Cardiac septum (tissue), 1 donor: Measurements from ENCODE around the gene IMMP1L. TPM values are rescaled to one million over a fixed set of nuclear protein-coding genes. Genes with fewer than 3 reads are reported as not detected.

Experiments used
- DNase-seq: peaks from one replicate; pipeline ENCODE4 v3.0.0-alpha.2; 2020; ENCODE audit warnings: low spot score
- intact Hi-C: fragments of 100-400 bp; cut with DNase I; formaldehyde crosslinking; loops from one replicate; pipeline ENCODE4 v1.14.0; 2022
- total RNA-seq: library from RNA; stranded (reverse); fragmentation: NEBNext Ultra II Directional; extraction: Animal tissue kit (Norgen Biotek cat#: 25700); gene quantifications from one replicate; pipeline ENCODE4 v1.2.1, GENCODE V29; 2021
- donor health status: DM: no; HTN: no; CAD: no.

Gene IMMP1L
- total RNA-seq, 1 donor from 2014 or later = 23.7 TPM

DNA sequence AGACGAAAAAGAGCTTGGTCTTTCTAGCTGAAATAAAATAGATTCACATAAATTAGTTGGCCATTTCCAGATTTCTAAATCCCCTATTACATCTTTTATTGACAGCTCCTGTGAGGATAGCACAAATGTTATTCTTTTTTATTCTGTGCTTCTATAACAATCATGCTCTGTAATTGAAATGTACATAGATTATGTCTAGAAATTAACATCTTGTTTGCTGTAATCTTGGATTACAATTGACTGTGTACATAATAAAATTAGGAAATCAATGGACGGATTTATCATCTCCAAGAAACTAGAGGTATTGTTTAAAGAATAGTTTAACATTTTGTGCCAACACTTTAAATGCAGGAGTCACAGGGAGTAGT, 31.2 kb downstream of the IMMP1L start:
- intact Hi-C loops = no loop called here
- no peak for DNase-seq

DNA sequence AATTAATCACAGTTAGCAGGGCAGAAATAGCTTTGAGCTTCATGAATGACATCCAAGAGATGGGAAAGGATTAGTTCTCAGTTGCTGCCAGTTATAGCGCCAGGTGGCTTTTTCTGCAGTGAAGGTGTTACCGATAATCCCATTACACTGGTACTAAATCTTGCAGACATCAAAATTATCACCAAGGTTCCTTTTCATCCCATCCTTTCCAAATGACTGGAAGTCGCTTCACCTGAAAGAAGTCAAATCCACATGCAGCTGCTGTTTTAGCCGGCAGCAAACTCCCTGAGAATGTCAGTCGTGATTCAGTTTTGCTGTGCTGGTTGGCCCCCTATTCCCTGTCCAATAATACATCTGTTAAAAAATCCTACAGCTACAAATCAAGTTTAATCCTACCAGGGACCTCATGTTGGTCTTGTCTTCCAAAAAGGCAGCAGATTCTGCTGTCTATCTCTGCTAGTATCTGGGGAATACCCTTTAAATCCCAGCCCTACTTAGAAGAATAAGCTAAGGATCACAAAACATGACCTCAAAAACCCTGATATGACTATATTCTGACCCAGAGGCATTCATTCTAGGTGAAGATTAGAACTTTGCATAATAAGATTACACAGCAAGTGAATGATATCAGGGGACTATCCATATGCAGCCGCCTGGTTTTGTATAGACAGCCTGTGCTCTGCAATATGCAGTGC, 31.7 kb downstream of the IMMP1L start:
- intact Hi-C loops = no loop called here
- DNase-seq = no peak

DNA sequence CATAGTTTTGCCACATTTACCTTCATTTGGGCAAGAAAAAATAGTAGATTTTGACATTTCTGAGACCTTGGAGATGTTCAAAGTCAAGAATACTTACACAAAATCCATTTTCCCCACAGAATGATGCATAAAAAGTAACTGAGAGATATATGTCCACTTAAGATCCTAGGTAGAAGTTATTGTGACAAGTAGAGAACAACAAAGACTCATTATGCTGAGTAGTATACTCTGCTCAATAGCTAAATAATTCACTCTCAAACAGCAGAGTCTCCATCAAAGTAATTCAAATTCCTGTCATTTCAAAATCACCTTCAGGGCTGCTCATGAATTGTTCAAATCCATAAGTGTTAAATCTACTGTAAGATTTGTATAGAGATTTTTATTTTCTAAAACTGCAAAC, 35.3 kb downstream of the IMMP1L start:
- intact Hi-C loops = no loop called here
- DNase-seq = no peak

DNA sequence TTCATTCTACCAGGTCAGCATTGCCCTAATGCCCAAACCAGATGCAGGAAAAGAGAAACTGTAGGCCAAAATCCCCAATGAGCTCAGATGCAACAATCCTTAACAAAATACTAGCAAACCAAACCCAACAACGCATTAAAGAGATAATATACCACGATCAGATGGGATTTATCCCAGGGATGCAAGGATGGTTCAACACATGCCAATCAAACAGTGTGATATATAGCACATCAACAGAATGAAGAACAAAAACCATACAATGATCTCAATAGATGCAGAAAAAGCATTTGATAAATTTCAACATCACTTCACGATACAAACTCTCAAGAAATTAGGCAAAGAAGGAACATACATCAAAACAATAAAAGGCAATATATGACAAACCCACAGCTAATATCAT, 45.0 kb downstream of the IMMP1L start:
- DNase-seq = no peak
- intact Hi-C loops = no loop called here

DNA sequence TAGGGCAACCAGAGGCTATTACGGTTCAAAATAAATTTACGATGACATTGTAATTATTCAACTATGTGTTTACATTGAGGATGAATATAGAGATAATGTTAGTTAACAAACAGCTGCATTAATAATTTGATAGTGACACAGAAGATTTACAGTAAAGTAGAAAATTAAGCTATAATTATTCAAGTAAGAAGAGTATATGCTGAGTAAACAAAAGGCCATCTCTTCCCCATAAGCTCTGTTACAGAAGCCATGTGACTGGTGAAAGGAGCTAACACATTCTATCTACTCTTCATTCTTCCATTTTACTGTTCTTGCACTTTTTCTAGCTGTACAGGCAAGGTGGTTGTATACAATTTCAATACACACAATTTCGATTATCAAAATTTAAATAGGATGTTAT, 54.2 kb downstream of the IMMP1L start:
- intact Hi-C loops = no loop called here
- DNase-seq = no peak

DNA sequence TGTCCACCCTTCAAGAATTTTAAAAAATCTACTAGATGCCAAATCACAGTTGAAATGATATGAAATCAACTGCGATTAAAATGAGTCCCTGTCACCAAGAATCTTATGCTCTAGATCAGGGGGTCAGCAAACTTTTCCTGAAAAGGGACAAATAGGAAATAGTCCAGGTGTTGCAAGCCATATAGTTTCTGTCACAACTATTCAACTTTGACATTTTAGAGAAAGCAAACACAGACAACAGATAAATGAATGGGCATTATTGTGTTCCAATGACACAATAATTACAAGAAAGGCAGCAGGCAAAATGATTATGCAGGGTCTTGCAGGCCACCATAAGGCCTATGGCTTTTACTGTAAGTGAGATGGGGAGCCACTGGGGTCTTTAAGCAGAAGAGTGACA, 58.6 kb downstream of the IMMP1L start:
- intact Hi-C loops = no loop called here
- DNase-seq = no peak

DNA sequence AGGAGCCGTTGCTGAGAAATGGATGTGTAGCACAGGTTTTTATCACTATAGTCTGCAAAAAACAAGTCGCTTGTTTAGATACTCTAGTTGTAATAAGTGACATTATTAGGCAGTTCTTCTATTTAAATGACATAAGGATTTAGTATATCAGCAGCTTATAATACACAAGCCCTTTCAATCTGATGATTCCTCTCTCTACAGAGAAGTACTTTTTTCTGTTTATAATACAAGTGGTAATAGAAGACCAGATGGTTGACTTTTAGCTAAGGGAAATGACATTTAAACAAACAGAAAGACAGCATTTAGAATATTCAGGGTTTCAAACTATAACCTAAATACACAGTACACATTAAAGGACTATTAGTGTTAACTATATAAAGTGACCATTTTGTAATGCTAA, 60.4 kb downstream of the IMMP1L start:
- no peak for DNase-seq
- intact Hi-C loops = no loop called here

DNA sequence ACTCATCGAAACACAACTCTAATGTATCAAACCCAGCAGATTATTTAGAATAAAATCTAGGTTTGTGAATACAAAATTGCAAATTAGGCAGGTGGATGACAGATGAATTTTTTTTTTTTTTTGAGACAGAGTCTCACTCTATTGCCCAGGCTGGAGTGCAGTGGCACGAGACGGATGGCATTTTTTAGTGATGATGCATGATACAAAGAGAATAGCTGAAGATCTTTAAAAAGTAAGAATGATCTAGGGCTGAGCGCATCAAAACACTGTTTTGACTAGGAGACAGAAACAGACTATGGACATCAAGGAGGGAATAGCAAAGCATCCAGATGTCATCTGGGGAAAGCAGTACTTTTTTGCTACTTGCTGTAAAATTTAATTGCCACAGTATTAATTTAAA, 63.8 kb downstream of the IMMP1L start:
- no peak for DNase-seq
- intact Hi-C loops = no loop called here

DNA sequence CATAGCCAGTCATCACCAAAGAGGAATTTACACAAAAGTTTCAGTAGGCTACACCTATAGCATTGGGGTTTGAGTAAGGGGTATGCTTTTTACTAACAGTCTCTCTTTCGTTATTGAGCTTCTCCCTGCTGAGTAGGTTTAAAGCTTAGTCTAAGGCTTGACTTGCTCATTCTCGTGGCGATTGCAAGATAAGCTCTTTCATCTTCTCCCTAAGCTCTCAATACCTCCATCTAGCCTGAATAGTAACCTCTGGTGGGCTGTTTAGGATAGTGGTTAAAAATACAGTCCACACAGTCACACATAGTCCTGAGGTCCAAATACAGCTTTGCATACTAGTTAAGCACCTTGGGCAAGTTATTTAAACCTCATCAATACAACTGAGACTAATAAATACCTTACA, 65.6 kb downstream of the IMMP1L start:
- no peak for DNase-seq
- intact Hi-C loops = no loop called here

DNA sequence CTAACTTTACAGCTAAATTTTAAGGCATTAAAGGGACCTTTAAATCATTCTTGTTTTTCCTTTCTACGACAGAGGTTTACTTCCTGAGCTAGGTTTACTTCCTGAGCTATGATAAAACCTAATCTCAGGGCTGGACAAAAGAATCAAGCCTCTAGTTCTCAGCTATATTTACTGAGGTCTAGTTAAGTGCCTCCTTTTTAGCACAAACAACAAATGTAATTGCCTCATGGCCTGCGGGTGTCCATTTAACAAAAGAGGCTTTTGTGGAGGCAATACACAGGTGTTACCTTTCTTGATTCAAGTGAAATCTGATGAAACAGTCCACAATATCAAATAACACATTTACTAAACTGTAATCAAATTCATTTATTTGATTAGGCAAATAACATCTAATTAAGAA, 67.3 kb downstream of the IMMP1L start:
- intact Hi-C loops = no loop called here
- DNase-seq = no peak

DNA sequence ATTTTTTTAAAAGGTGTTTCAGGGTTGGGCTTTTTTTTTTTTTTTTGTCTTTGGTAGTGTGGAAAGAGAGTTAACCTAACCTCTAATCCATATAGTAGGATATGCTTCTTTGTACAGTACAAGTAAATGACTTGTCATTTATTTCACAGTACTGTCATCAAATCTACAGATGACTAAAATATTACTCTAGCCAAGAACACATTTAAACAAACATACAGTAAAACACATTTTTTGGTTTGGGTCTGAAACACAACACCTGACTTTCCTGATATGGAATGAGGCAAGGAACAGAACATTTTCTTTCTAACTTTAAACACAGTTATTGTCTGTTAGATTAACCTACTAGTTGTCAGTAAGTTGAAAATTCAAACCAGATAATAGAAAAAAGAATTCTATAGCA, 68.1 kb downstream of the IMMP1L start:
- DNase-seq = no peak
- intact Hi-C loops = no loop called here

DNA sequence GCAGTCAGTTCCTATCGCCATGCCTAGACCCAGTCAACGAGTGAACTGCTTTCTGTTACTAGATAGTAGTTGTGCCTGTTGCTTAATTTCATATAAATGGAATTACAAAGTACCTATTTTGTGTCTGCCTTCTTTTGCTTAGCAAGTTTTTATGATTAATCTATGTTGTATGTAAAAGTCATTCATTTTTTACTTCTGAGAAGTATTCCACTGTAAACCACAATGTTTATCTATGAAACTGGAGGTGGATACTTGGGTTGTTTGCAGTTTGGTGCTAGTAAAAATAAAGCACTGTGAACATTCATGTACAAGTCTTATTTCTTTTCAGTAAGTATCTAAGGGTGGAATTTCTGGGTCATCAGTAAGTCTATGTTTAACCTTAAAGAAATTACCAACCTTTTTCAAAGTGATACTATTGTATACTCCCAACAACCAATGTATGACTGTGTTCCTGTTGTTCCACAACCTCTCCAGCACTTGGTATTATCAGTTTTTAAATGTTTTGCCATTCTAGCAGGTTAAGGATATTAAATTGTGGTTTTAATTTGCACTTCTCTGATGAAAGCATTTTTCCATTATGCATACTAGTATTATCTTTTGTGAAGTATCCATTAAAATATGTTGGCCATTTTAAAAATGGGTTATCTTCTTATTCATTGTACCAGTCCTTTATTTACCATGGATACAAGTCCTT, 71.5 kb downstream of the IMMP1L start:
- intact Hi-C loops = no loop called here
- DNase-seq = no peak

DNA sequence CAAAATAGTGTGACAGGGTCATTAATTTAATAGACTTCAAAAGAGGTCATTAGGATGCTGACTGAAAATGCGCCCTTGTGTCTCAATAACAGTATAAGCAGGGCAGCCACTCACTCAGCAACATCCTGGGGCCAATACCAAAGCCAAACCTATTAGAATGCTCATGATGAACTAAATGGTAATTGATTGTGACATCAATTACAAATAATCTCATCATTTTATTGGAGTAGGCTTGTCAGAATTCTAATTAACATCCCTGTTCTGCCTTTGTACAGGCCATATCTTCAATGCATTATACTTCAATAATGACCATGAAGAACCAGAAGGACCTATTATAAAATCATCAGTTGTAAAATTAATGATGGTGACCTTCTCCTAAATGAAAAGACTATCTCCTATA, 75.6 kb downstream of the IMMP1L start:
- no peak for DNase-seq
- intact Hi-C loops = no loop called here

DNA sequence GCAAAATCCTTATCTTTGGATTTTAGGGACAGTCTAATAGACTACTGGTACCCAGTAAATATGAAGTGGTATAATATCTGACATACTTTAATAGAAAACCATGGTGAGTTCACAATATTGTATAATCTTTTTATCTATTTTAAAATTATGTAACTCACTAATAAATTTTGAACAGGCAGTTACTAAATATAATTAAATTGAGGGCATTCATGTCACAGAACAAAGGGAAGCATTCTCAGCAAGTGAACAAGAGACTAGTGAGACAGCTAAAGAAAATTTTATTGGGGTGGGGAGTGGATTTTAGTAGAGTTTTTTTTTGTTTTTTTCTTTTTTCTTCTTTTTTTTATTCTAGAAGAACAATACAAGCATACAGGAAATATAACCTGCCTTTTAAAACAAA, 84.8 kb downstream of the IMMP1L start:
- DNase-seq = no peak
- intact Hi-C loops = no loop called here

DNA sequence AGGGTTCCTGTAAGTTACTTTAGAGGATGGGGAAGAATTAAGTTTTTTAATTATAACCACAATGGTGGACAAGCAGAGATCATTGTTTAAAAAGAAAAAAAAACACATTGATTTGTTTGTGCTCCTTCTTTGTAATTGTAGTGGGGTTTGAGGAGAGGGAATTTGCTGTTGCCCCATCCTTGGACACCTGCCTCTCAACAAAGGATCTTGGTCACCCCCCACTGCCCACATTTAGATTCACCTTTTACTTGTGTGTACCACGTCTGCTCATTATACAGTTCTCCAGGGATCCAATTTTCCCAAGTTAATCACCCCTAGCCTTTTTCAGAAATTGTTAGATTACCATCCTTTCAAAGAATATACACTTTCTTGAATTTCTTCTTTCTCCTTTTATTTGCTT, 86.7 kb downstream of the IMMP1L start:
- intact Hi-C loops = no loop called here
- DNase-seq = no peak

DNA sequence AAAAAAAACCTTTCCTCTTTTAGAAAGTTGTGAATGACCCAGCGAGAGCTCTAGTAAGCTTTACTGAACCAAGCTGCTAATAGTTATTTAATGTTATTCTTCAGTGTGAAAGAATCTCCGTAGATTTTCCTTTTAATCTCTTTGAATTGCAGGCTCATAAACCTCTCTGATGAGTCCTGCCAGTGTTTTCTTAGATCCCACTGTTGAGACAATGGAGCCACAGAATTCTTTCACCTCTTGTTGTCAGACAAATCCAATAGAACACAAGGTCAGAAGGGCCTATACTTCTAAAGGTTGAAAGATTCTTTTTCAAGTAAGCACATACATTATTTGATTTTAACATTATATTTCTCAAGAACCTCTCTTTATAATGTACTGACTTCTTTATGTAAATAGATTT, 87.6 kb downstream of the IMMP1L start:
- intact Hi-C loops = no loop called here
- no peak for DNase-seq

DNA sequence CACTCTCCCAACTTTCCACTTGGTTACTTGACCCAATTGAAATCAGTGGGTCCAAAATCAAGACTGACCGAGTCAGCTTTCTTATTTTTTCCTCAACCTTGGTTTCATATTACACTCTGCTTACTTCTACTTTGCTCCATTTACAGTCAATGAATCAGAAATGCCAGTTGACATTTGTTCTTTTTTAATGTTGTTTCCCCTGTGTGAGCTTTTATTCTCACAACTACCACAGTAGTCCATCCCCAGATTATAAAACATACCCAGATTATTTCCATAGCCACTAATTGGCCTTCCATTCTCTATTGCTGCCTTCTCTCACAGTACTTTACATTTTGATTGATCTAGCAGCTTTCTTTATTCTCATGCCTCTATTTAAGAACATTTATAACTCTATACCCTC, 89.8 kb downstream of the IMMP1L start:
- intact Hi-C loops = no loop called here
- DNase-seq = no peak

DNA sequence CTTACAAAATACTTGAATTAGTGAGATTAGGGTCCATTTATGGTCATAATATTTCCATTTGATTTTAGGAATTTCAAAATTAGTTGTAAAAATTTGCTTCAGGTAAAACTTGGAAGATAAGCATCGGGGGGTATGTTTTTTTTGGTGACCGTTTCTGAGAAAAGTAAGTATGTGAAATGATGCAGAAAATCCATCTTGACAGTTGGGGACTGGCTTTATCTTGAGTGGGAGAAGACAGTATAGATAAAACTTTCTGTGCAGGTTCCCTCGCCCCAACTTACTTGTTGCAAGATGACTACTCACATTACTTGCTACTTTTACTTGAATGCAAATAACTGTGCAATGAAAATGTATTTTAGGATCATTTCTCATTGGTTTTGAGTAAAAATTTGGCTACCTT, 90.3 kb downstream of the IMMP1L start:
- DNase-seq = no peak
- intact Hi-C loops = no loop called here

DNA sequence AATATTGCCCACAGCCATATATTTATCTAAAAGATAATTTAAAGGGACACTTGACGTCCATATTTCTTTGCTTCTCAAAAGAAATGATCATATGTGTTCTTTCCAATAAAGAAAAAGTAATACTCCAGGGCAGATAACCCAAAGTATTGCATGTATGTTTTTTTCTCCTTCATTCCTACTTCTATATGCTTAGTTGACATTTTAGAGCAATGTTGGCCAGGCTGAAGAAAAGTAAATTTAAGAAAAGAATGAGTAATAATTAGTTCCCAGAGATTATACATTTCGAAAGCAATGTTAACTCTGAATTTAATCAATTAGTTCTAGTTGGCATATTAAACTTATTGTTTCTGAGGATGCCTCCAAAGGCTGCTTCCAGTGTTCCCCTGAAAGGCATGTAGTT, 91.6 kb downstream of the IMMP1L start:
- intact Hi-C loops = no loop called here

DNA sequence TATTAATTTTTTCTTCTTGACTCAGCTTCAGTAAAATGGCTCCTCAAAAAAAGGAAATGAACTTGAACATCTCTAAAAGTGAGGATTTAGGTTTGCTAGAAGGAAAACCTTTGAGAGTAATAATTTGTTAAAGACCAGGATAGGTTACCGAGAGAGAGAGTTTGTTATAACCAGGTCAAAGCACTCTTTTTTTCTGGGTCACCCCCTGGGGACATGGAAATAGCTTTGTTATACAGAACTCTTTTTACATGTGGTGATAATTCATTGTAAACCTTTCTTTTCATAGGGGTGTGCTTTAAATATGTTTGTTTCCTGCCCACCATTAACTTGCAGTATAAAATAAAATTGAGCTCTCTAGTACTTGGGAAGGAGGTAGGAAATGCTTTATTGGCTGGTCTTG, 92.1 kb downstream of the IMMP1L start:
- no peak for DNase-seq
- intact Hi-C loops = no loop called here

More for the DNA sequence above, 91.6 kb downstream of the IMMP1L start:
- no peak for DNase-seq

DNA sequence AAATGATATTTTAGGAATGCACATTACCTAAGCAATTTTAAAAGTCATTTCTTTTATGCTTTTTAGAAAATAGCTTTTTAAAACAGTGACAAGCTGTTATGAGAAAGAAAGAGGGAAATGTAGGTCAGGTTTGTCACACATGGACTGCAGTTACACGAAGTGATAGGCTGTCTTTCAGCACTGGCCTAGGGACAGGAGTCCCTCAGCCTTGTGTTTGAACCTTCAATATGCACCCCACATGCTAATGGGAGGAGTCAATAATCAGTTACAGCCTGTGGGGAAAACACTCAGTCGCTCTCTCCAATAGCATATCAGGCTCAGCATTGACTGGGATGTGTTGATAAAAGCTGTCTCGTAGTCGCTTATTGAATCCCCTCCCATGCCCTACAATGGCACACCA, 94.0 kb downstream of the IMMP1L start:
- intact Hi-C loops = no loop called here
- DNase-seq = no peak

DNA sequence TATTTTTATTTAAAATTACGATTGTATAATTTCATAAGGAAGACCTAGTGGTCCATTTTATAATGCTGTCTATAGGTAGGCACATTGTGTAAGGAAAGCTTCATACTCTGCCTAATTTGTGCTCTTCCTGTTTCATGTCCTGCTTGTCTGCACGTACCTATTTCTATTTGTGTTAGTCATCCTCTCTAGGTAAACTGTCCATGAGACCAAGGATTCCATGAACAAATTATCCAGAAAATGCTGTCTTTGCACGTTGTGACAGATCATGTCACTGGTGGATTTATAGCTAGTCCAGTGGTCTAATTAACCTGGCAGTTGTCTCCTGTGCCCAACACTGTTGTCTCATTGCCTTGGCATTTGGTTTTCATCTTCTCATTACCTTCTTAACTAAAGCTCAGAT, 95.1 kb downstream of the IMMP1L start:
- intact Hi-C loops = no loop called here
- no peak for DNase-seq
